Measurements from ENCODE around the gene PIK3IP1.

PIK3IP1 gene

DNA sequence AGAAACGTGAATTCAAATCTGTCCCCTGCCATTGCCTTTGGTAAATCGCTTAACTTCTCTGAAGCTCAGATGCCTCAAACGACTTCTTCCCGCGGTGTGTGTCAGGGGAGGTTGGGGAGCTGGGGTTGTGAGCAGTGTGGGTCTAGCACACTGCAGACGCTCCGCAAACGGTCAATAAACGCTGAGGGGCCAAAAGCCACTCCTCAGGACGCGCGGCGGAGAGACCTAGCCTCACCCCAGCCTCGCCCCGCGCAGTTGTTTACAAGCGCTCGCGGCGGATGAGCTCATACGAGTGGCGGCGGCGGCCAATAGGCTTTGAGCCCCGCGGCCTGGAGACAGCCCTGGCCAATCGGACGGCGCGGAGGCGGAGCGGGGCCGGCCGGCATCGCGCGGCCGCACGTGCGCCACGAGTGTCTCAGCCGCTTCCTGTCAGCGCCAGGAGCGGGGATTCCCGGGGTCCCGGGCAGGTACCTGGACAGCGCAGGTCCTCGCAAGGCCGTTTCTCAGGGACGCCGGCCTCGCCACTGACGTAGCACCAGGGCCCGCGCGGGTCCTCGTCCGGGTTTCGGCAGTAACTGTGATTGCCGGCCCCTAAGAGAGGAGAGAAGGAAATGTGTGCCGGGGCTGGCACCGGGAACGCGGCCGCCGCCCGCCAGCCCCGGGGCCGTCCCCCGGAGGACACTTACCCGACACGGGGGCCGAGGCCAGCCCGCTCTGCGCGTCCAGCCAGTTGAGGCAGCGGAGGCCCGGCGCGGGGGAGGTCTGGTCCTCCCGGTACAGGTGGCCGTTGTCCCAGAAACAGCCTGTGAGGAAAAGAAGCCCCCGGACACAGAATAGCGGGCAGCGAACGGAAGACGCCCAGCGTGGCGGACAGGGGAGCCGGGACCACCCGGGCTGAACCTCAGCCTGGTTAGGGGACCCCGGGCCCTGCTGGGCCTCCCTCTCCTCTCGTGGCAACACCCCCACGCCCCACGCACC is 1.5 kb downstream of the PIK3IP1 start:
- TF ChIP-seq, protein P1, sequence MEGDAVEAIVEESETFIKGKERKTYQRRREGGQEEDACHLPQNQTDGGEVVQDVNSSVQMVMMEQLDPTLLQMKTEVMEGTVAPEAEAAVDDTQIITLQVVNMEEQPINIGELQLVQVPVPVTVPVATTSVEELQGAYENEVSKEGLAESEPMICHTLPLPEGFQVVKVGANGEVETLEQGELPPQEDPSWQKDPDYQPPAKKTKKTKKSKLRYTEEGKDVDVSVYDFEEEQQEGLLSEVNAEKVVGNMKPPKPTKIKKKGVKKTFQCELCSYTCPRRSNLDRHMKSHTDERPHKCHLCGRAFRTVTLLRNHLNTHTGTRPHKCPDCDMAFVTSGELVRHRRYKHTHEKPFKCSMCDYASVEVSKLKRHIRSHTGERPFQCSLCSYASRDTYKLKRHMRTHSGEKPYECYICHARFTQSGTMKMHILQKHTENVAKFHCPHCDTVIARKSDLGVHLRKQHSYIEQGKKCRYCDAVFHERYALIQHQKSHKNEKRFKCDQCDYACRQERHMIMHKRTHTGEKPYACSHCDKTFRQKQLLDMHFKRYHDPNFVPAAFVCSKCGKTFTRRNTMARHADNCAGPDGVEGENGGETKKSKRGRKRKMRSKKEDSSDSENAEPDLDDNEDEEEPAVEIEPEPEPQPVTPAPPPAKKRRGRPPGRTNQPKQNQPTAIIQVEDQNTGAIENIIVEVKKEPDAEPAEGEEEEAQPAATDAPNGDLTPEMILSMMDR (IDR thresholded peaks at IDR 0.05; ENCODE audit: low read depth, low read length, missing control alignments) = no peak
- in situ Hi-C loops (cut with HindIII; ENCODE audit: low pct_ligation_motif_present, low sequenced_read_pairs) = no loop called here
- Histone ChIP-seq H3K27me3 (replicated peaks) (no peaks in the 10 kb centered on the region), H3K27ac (peak overlapping the region; percentile 59), H3K36me3 (replicated peaks) (peaks cover 2% of the 10 kb centered on the region), H3K4me3 (ENCODE audit: low read depth, low read length) (peak overlapping the region; percentile 71)
- peak; percentile 88 for DNase-seq

DNA sequence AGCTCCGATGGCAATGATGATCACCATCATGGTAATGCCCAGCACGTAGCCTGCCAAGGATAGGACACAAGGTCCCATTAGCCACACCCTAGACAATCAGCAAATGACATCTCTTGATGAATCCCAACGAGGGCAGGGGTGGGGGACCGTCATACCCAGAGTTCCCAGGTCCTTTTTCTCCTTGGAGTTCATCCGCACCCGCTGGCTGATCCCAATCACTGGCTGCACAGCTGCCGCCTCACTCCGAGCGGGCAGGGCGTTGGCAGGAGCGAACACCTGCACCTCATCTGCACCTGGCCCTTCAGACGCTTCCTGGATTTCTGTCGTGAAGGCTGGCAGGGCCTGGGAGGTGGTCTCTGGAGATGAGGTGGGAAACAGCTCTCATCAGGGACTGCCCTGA is 2.9 kb downstream of the PIK3IP1 start:
- no peak overlapping the region for H3K4me3 ChIP-seq (ENCODE audit: low read depth, low read length)
- TF ChIP-seq, protein P1 (IDR thresholded peaks at IDR 0.05; ENCODE audit: low read depth, low read length, missing control alignments) = no peak
- no peak overlapping the region for H3K27ac ChIP-seq
- no peaks in the 10 kb centered on the region for H3K27me3 ChIP-seq (replicated peaks)
- in situ Hi-C loops (cut with HindIII; ENCODE audit: low pct_ligation_motif_present, low sequenced_read_pairs) = no loop called here
- H3K36me3 ChIP-seq (replicated peaks) = peaks cover 2% of the 10 kb centered on the region
- no peak for DNase-seq

DNA sequence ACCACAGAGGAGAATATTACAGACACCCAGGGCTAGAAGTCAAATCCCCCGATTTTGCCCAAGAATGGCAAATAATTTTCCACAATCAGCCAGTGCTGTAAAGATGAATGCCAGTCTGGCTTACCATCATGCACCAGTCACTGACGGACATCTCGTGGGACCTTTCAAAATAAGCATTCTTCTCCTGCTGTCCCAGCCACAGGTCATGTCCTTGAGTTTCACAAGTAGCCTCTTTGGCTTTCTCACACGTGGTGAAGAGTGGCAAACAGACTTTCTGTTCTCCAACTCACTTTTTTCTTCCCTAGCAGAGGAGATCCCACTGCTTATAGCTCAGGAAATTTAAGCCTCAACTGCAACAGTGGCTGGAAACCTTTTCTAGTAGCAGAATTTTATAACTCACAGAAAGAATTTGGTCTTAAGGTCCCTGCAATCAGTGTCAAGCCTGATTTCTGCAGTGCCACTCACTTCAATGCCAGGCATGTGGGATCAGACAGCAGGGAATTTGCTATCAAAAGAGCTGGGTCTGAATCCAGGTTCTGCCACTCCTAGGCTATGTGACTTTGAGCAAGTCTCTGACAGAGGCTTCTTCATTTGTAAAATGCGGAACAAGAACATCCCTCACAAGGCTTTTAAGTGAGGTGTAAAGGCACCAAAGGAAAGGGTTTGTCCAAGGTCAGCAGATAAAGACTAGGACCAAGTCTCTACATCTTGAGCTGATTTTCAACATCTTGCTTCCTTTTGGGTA is 3.6 kb downstream of the PIK3IP1 start:
- no peak overlapping the region for H3K27ac ChIP-seq
- peaks cover 2% of the 10 kb centered on the region for H3K36me3 ChIP-seq (replicated peaks)
- no peak overlapping the region for H3K4me3 ChIP-seq (ENCODE audit: low read depth, low read length)
- no peak for DNase-seq
- no peaks in the 10 kb centered on the region for H3K27me3 ChIP-seq (replicated peaks)
- TF ChIP-seq, protein P1 (IDR thresholded peaks at IDR 0.05; ENCODE audit: low read depth, low read length, missing control alignments) = no peak
- in situ Hi-C loops (cut with HindIII; ENCODE audit: low pct_ligation_motif_present, low sequenced_read_pairs) = no loop called here

DNA sequence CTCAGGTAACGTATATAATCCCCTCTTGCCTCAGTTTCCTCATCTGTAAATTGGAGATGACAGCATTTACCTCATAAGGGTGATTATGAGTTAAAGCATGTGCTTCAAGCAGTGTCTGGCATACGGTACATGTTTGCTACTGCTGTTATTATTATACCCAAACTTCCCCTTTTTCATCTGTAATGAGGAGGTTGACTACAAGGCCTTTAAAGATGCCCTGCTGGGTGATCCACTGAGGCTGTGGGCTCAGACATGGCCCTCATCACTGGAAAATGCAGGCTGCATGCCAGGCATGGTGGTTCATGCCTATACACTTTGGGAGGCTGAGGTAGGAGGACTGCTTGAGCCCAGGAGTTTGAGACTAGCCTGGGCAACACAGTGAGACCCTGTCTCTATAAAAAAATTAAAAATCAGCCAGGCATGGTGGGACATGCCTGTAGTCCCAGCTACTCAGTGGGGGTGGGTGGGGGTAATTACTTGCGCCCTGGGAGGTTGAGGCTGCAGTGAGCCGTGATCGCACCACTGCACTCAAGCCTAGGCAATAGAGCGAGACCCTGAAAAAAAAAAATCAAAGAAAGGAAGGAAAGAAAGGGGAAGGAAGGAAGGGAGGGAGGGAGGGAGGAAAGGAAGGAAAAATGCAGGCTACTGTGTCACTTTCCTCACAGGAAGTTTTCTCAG is 4.3 kb downstream of the PIK3IP1 start:
- Histone ChIP-seq H3K27me3 (replicated peaks) (no peaks in the 10 kb centered on the region), H3K36me3 (replicated peaks) (peaks cover 2% of the 10 kb centered on the region), H3K27ac (no peak overlapping the region), H3K4me3 (ENCODE audit: low read depth, low read length) (no peak overlapping the region)
- in situ Hi-C loops (cut with HindIII; ENCODE audit: low pct_ligation_motif_present, low sequenced_read_pairs) = no loop called here
- DNase-seq = no peak
- TF ChIP-seq, protein P1 (IDR thresholded peaks at IDR 0.05; ENCODE audit: low read depth, low read length, missing control alignments) = no peak

DNA sequence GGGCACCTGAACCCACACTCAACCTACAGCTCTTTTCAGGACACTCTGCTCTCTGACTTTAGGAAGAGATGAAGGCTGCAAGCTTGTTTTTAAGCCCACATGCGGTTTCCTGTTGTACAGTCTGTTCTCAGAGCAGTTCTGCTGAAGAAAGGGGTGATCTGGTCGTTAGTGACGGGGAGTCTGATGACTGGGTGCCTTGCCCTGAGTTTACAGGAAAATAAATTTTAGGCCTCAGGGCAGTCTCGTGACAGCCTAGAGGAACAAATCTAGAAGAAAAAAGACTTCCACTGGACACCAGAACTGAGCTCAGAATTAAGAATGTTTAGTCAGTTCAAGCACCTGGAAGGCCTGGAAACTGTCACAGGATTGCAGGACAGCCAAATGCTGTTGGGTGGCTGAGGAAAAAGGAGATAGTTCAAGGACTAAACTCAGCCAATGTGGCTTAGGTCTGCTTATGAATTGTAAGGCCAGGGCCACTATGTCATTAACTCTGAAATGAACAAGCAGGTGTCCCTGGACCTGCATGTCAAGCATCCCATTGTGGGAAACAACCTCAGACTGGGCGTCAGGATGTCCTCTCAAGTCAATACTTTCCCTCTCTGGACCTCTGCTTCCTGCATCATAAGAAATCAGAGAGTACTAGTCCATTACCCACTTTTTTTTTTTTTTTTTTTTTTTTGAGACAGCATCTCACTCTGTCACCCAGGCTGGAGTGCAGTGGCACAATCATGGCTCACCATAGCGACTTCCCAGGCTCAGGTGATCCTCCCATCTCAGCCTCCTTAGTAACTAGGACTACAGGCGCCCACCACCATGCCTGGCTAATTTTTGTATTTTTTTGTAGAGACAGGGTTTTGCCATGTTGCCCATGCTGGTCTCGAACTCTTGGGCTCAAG is 5.7 kb downstream of the PIK3IP1 start:
- DNase-seq = no peak

More for the DNA sequence above, 5.7 kb downstream of the PIK3IP1 start:
- in situ Hi-C loops (cut with HindIII; ENCODE audit: low pct_ligation_motif_present, low sequenced_read_pairs) = no loop called here
- peaks cover 2% of the 10 kb centered on the region for H3K36me3 ChIP-seq (replicated peaks)
- no peak overlapping the region for H3K27ac ChIP-seq
- no peak overlapping the region for H3K4me3 ChIP-seq (ENCODE audit: low read depth, low read length)
- no peaks in the 10 kb centered on the region for H3K27me3 ChIP-seq (replicated peaks)
- TF ChIP-seq, protein P1 (IDR thresholded peaks at IDR 0.05; ENCODE audit: low read depth, low read length, missing control alignments) = no peak
